Measurements from ENCODE around the gene FLVCR2.
"Not testable (repeated sequence)": the region's sequence is repeated elsewhere in the genome, so short reads cannot be mapped to it uniquely, and the experiment has no call there.

Gene FLVCR2

DNA sequence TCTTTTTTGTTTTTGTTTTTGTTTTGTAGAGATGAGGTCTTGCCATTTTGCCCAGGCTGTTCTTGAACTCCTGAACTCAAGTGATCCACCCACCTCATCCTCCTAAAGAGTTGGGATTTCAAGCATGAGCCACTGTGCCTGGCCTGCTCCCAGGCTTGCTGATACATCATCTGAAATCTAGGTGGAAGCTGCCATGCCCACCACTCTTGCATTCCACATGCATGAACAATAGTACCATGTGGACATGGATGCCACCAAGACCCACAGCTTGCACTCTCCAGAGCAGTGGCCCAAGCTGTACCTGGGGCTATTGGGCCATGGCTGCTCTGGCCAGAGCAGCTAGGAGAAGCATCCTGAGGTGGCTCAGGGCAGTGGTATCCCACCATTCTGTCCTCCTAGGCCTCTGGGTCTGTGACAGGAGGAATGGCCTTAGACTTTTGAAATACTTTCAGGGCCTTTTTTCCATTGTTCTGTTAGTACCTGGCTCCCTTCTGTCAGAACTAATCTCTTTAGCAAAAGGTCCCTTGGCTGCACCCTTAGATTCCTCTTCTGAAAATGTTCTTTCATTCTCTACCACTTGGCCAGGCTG is 13.7 kb downstream of the FLVCR2 start:
- no peak for DNase-seq (ENCODE audit: low read depth in 2 of 2)

DNA sequence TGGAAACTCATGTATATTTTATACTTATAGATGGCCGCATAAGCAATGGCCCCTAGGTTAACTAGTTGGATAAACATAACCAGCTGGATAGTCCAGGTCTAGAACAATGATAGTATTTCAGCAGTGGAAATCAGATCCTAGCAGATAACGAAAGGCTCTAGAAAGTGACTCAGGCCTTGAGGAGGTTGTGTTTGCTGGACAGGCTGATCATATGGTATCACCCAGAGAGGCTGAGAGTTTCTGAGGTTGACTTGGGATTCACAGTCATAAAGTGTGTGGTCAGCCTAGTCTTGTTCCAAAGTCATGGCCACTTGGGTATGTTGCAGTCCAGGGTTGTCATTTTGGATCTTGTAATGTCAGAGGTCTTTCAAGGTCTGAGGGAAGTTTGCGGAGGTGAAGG is 16.8 kb downstream of the FLVCR2 start:
- DNase-seq (ENCODE audit: low read depth in 2 of 2), result no peak

DNA sequence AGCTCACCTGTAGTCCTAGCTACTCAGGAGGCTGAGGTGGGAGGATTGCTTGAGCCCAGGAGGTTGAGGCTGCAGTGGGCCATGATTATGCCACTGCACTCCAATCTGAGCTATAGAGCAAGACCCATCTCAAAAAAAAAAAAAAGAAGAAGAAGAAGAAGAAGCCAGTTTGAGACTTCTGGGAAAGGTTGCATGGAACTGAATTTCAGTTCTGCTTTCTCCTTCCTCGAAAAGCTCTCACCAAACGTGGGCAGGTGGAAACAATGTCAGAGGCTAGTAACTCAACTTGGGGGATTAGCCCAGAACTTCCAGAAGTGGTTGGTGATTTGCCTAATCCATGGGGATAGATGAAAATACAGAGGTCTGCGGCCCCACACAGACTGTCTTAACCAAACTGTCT is 18.7 kb downstream of the FLVCR2 start:
- no peak for DNase-seq (ENCODE audit: low read depth in 2 of 2)

DNA sequence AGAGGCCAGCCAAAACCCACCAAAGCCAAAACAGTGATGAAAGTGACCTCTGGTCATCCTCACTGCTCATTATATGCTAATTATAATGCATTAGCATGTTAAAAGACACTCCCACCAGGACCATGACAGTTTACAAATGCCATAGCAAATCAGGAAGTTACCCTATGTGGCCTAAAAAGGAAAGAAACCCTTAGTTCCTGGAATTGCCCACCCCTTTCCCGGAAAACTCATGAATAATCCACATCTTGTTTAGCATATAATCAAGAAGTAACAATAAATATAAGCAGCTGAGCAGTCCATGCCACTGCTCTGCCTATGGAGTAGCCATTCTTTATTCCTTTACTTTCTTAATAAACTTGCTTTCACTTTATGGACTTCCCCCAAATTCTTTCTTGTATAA is 21.7 kb downstream of the FLVCR2 start:
- DNase-seq (ENCODE audit: low read depth in 2 of 2), result not testable (repeated sequence)

DNA sequence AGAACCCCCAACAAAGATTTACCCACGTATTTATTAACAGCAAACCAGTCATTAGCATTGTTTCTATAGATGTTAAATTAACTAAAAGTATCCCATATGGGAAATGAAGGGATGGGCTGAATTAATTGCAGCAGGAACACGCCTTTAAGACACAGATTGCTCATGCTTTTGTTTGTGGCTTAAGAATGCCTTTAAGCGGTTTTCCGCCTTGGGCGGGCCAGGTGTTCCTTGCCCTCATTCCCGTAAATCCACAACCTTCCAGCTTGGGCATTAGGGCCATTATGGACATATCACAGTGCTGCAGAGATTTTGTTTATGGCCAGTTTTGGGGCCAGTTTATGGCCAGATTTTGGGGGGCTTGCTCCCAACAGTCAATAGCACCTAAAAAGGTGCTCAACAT is 22.6 kb downstream of the FLVCR2 start:
- not testable (repeated sequence) for DNase-seq (ENCODE audit: low read depth in 2 of 2)

DNA sequence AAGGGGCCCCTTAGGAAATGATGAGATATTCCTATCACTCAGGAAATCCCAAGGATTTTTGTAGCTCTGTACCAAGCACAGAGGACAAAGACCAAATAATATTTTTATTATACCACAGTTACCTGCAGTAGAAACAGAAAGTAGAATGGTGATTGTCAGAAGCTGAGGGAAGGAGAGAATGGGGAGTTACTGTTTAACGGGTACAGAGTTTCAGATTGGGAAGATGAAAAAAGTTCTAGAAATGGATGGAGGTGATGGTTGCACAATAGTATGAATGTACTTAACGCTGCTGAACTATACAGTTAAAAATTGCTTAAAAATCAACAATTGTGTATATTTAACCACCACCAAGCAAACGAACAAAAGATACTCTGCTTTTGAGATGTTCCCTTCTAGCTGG is 24.1 kb downstream of the FLVCR2 start:
- DNase-seq (ENCODE audit: low read depth in 2 of 2), result no peak

DNA sequence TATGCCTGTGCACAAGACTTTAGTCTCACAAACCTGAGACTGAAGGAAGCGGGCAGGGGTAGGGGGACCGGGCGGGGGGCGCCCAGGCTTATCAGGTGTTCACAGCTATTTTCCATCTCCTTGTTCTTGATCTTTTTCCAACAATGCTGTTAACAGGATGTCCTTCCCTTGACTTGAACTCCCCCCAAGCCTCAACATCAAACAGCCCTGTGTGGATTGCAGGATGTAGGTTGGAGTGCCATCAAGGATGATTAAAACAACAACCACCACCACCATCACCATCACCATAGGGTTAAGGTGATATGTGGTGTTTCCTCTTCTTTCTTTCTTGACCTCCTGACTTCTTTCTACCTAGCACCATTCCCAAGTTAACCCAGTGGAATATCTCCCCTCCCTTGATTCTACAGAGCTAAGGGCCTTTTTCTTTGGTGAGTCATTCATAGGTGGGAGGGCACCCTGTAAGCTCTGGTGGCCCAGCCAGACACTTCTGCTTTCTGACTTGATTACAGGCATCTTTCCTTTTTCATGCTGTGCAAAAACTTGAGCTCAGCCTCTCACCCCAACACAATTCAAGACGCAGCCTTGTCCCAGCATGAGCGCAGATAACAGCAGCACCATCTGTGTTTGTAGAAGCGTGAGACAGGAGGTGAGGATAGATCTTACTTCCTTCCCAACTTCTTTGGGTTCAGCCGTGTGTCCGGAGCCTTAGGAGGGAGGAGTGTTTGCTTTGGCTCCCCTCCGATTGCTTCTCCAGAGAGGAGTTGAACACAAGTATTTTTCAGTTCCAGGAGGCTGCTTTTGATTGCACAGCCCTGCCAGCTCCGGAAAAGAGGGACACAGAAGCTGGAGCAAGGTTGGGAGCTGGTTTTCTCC is 26.8 kb downstream of the FLVCR2 start:
- DNase-seq (ENCODE audit: low read depth in 2 of 2), result no peak

DNA sequence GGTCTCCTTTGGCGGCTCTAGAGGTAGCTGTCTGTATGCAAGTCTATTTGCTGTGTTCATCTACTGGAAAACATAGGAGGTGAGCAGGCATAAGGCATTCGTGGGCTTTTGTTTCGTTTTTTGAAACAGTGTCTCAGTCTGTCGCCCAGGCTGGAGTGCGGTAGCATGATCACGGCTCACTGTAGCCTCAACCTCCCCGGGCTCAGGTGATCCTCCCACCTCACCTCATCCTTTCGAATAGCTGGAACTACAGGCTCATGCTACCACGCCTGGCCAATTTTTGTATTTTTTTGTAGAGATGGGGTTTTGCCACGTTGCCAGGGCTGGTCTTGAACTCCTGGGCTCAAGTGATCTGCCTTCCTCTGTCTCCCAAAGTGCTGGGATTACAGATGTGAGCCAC is 27.5 kb downstream of the FLVCR2 start:
- DNase-seq (ENCODE audit: low read depth in 2 of 2), result no peak

DNA sequence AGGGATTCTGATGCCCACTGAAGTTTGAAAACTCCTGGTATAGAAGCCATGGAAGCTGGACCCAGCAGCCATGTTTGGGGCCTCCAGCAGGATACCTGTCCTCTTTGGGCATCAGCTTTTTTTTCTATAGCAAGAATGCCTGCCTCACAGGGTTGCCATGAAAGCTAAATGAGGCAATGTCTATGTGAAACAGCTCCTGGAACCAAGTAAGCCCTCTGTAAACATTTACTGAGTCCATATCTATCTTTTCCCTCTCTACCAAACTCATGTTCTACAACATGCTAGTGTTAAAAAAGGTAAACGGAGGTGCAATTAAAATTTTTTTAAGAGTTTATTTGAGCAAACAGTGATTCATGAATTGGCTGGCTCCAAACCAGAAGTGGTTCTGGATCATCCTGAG is 28.6 kb downstream of the FLVCR2 start:
- no peak for DNase-seq (ENCODE audit: low read depth in 2 of 2)

DNA sequence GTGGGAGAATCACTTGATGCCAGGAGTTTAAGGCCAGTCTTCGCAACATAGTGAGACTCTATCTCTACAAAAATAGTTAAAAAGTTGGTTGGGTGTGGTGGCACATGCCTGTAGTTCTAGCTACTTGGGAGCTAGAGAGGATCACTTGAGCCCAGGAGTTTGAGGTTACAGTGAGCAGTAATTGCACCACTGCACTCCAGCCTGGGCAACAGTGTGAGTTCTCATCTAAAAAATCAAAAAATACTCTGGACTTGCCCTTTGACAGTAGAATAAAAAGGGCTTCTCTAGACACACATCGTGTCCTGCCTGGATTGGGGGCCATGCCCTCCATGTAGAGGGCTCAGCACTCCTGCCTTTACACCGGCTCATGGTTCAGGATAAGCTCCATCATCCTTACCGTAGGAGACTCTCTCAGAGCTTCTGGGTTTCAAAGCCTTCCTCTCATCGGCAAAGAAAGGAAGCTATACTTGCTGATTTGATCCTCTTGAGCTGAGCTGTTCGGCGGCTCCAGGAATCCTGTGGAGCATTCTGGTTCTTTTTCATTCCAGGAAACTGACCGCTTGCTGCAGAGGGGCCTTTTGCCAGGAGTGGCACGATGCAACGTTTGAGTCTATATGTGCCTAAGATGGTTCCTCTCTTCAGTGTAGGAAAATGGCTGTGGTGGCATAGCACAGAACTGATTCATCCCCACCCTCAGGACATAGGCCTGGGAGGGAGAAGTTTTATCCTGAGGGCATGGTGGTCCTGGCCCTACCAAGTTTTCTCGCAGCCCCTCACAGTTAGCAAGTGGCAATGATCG is 29.6 kb downstream of the FLVCR2 start:
- DNase-seq (ENCODE audit: low read depth in 2 of 2), result no peak

DNA sequence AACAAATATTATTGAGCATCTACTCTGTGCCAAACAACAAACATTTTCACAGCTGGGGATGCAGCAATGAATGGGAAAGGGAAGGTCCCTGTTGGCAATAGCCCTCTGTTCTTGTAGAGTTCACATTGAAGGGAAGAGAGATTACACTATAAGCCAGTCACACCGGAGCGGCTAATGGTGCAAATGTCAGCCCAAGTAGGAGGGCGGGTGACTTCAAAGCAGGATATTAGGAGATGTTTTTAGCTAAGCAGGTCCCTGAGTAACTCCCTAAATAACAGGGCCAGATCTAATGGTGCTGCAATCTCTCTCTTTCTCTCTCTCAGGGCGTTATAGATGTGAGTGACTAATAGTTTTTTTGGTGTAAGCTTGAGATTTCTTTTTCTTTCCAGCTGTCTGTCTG is 30.7 kb downstream of the FLVCR2 start:
- DNase-seq (ENCODE audit: low read depth in 2 of 2), result no peak

DNA sequence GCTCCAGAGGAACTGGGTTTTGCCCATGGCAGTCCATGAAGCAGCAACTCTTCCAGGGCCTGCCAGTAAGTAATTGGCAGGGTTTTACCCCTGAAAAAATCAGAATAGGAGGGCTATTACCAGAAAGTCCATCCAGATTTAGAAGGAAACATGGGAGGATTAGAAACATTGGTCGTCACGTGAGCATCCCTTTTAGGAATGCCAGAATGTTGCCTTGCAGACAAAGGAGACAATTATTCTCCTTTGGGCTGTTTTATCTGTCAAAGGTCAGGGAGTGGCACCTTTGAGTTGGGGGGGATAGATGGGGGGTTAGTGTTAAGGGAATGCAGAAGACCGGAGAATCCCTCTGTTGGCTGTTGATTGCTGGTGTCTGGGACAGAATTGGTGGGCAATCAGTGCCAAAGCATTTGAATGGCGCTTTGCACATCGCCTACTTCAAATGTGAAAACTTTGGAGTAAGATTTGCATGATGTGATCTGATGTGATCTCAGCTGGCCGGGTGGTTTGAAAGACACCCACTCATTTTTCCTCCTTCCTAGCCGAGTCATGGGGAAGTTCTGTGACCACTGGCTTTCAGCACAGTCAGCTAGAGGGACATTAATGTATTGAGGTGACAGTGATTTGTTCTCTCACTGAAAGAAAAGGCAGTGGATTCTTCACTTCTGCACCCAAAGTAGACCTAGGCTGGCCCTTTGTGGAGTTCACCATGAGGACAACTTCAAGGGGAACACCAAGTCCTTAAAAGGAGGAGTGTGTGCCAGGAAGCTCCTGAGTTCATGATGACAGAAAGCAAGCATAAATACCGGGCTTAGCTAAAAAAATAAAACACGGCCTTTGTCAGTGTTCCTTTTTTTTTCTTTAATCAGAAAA is 31.4 kb downstream of the FLVCR2 start:
- DNase-seq (ENCODE audit: low read depth in 2 of 2), result no peak

DNA sequence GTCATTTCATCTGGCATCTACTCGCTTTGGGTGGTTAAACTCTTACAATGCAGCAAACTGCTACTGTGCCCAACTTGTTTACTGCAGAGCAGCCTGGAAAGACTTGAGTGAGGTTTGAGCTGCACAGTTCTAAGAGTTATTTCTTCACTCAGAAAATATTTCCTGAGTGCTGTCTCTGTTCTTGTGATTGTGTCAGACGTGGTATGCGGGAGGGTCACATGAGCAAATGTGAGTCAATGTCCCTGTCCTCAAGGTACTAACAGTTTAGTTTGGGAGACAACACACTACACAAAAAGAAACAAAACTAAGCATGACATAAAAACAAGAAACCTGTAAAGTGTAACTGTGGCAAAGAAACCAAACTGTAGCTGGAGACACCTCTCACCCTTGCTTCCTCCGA is 32.4 kb downstream of the FLVCR2 start:
- no peak for DNase-seq (ENCODE audit: low read depth in 2 of 2)

DNA sequence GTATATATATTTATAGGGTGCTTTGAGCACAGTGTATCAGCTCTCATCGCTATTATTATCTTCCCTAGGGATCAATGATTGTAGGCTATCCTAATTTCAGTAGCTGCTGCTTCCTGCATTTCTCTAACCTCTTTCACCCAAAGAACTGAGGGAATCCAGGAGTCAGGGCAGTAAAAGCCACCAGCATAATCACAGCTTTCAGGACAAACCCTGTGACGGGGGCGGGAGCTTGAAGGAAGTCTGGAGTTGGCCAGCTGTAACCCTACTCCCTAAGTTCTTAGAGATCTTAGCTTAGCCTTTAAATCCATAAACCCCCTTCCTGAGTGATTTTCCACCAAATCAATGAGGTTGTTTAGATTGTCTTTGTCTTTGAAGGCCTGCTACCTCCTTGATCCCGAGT is 33.7 kb downstream of the FLVCR2 start:
- no peak for DNase-seq (ENCODE audit: low read depth in 2 of 2)

DNA sequence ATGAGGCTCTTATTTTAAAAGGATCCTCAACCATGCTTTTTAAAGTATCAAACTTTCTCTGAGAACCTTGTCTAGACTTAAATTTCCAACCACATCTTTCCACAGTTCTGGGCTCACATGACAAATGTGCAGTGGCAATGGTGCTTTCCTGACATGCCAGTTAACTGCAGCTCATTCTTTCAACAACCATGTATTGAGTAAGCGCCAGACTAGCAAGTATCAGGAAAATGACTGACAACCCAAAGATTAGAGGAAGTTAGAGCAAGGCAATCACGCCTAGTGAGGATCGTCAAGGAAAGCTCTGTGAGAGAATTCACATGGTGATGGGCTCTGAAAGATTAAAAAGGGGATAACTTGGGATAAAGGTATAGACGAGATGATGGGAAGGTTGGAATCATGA is 35.8 kb downstream of the FLVCR2 start:
- no peak for DNase-seq (ENCODE audit: low read depth in 2 of 2)

DNA sequence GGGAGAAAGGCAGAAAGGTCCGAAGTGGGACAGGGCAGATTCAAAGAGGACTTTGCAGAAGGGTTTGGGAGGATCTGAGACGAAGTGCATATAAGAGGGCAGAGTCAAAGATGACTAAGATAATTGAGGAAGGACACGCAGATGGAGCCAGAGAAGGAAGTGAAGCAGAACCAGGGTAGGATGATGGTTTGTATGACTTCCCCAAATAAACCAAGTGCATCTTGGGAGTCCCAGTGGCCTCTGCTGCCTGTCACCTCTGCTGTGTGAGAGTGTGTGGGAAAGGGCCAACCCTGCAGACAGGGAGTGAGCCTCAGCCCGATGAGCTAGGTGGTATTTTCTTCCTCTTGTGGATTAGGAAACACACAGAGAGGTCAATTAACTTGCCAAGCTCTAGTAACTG is 36.8 kb downstream of the FLVCR2 start:
- no peak for DNase-seq (ENCODE audit: low read depth in 2 of 2)

DNA sequence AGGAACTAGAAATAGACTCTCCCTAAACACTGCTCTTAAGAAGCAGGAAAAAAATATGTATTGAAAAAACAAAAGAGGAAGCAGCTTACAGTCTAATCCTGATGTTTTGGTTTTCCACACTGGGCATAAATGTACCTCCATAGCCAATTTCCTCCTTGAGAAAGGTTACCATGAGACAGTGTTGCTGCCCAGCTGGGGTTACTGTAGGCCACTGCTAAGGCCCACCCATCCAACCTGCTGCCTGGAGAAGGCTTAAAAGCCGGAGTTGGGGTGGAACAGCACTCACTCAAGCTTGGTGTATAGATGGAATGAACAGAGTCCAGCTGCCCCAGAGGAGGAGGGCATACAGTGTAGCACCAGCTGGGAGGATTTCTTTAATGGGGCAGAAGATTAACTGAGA is 41.1 kb downstream of the FLVCR2 start:
- no peak for DNase-seq (ENCODE audit: low read depth in 2 of 2)

DNA sequence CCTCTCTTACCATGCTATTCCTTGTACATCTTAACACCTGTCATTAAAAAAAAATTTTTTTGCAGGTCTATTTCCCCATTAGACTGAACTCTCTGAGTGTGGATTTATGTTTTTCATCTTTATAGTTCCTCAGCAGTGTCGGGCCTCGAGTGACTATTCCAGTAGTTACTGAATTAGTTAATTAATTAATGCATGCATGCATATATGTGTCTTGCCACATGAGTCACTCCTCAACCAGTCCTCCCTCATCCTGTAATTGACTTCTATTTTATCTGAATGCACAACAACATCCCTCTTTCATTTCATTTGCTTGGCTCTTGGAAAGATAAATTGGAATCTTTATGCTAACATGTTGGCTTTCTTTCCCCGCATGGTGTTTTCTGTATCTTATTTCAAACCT is 46.6 kb downstream of the FLVCR2 start:
- DNase-seq (ENCODE audit: low read depth in 2 of 2), result no peak

DNA sequence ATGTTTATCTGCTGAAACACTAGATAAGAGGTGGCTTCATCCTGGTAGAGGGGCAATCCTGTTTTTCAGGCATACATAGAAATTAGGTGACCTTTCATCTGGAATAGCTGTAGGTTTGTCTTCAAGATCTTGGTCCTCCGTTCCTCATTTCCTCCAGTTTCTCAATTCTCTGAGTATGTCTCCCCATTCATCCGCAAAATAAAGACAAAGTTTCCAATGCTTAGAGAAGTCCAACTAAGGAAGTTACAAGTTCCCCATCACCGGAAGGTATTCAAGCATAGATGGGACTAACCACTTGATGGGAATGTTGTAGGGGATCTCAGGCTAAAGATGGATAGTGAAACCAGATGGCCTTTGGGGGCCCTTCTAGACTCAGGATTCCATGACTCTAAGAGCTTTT is 48.0 kb downstream of the FLVCR2 start:
- no peak for DNase-seq (ENCODE audit: low read depth in 2 of 2)

DNA sequence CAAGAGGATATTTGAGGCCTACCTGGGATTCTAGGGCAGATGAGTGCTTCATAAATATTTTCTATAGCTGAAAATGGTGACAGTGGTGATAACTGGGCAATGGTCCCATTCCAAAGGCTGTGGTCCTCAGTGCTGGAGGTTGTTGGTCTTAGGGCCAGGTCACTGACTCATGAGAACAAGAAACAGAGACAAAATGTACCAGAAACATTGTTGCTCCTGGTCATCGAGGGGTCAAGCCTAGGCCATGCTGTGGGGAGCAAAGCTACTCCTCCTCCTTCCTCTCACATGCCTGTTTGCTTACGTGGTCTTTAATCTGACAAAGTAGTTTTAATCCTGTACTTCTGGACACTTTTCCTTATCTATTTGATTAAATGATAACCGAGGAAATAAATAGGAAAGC is 48.4 kb downstream of the FLVCR2 start:
- no peak for DNase-seq (ENCODE audit: low read depth in 2 of 2)

DNA sequence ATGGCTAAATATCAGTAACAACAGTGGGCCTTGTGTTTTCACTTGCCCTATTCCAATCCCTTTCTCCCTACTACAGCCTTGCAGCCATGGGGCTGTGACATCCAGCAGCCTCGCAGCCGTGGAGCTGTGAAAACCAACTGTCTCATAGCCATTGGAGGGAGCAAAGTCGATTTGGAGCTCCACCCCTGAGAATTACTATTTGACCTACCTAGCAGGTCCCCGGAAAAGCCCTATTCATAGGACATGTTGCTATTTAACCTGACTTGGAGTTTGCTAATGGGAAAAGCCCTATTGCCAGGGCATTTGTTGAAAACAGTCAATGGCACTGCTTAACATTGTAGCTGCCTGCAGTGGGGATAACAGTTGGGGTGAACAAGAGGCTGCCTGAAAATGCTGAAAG is 49.0 kb downstream of the FLVCR2 start:
- DNase-seq (ENCODE audit: low read depth in 2 of 2), result no peak

DNA sequence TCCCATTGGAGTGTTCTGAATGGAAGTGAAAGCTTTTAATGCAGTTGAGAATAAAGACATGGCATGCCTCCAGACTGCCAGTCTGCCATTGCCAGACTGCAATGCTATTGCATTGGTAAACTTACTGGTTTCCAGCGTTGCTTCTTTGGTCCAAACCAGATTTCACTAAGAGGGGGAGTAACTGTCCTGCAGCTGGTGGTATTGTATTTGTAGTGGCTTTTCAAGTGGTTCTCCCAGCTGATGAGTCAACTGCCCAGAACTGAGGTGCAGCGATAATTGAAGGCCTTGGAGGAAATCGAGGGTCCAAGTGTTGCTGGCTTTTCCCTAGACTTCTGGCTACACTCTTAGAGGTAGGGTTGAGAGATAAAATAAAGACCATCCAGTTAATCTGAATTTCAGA is 50.4 kb downstream of the FLVCR2 start:
- no peak for DNase-seq (ENCODE audit: low read depth in 2 of 2)
